ENCODE measurements around the gene IMPA2.
A peak's percentile ranks its signal among the peaks of the same experiment; 100 is the strongest.

The IMPA2 gene

GRCh38 chr18:12018861-12019260, 37.6 kb downstream of the IMPA2 start:
- Mint-ChIP-seq H3K4me1 (no peaks in the 10 kb centered on the region), H3K4me3 (no peak overlapping the region), H3K27ac (no peak overlapping the region), H3K27me3 (no peaks in the 10 kb centered on the region), H3K9me3 (no peaks in the 10 kb centered on the region)
- DNase-seq, result no peak
- ATAC-seq, result no peak

GRCh38 chr18:12021077-12021476, 39.8 kb downstream of the IMPA2 start:
- DNase-seq (no peak), ATAC-seq (no peak)
- H3K4me3 Mint-ChIP-seq, result no peak overlapping the region
- no peaks in the 10 kb centered on the region for H3K9me3 Mint-ChIP-seq
- H3K27me3 Mint-ChIP-seq, result no peaks in the 10 kb centered on the region
- H3K4me1 Mint-ChIP-seq, result no peaks in the 10 kb centered on the region
- no peak overlapping the region for H3K27ac Mint-ChIP-seq

- DNase-seq, result no peak
- H3K9me3 Mint-ChIP-seq, result no peaks in the 10 kb centered on the region
- no peak for ATAC-seq
- H3K27me3 Mint-ChIP-seq, result no peaks in the 10 kb centered on the region
- no peak overlapping the region for H3K4me3 Mint-ChIP-seq
- H3K27ac Mint-ChIP-seq, result no peak overlapping the region
- no peaks in the 10 kb centered on the region for H3K4me1 Mint-ChIP-seq
Observed at GRCh38 chr18:12021596-12021995, 40.3 kb downstream of the IMPA2 start.

GRCh38 chr18:12023375-12023774, 42.1 kb downstream of the IMPA2 start:
- no peak for DNase-seq
- ATAC-seq, result no peak
- no peaks in the 10 kb centered on the region for H3K9me3 Mint-ChIP-seq
- H3K4me3 Mint-ChIP-seq, result no peak overlapping the region
- H3K4me1 Mint-ChIP-seq, result no peaks in the 10 kb centered on the region
- no peaks in the 10 kb centered on the region for H3K27me3 Mint-ChIP-seq
- H3K27ac Mint-ChIP-seq, result peak overlapping the region in 1 of 2 donors; percentile 42

GRCh38 chr18:12026562-12026961, 45.3 kb downstream of the IMPA2 start:
- Mint-ChIP-seq H3K4me1 (no peaks in the 10 kb centered on the region), H3K9me3 (no peaks in the 10 kb centered on the region), H3K27me3 (no peaks in the 10 kb centered on the region), H3K27ac (peak overlapping the region in 1 of 2 donors; percentile 73), H3K4me3 (no peak overlapping the region)
- DNase-seq, result no peak
- ATAC-seq, result no peak

GRCh38 chr18:12027046-12027445, 45.7 kb downstream of the IMPA2 start:
- H3K9me3 Mint-ChIP-seq, result no peaks in the 10 kb centered on the region
- H3K27ac Mint-ChIP-seq, result no peak overlapping the region
- ATAC-seq, result no peak
- no peak overlapping the region for H3K4me3 Mint-ChIP-seq
- no peaks in the 10 kb centered on the region for H3K27me3 Mint-ChIP-seq
- DNase-seq, result no peak
- H3K4me1 Mint-ChIP-seq, result no peaks in the 10 kb centered on the region

- Mint-ChIP-seq H3K9me3 (no peaks in the 10 kb centered on the region), H3K4me1 (no peaks in the 10 kb centered on the region), H3K4me3 (no peak overlapping the region), H3K27ac (no peak overlapping the region), H3K27me3 (no peaks in the 10 kb centered on the region)
- DNase-seq (no peak), ATAC-seq (no peak)
Observed at GRCh38 chr18:12027480-12027879, 46.2 kb downstream of the IMPA2 start.

GRCh38 chr18:12028040-12028628, 46.8 kb downstream of the IMPA2 start:
- Mint-ChIP-seq H3K27ac (no peak overlapping the region), H3K4me3 (no peak overlapping the region), H3K27me3 (no peaks in the 10 kb centered on the region), H3K4me1 (no peaks in the 10 kb centered on the region), H3K9me3 (no peaks in the 10 kb centered on the region)
- ATAC-seq, result no peak
- DNase-seq, result no peak

- Mint-ChIP-seq H3K9me3 (no peaks in the 10 kb centered on the region), H3K27ac (no peak overlapping the region), H3K4me1 (no peaks in the 10 kb centered on the region), H3K4me3 (no peak overlapping the region), H3K27me3 (no peaks in the 10 kb centered on the region)
- ATAC-seq (no peak), DNase-seq (no peak)
Observed at GRCh38 chr18:12028674-12029073, 47.4 kb downstream of the IMPA2 start.

GRCh38 chr18:12029786-12030584, 48.7 kb downstream of the IMPA2 start:
- H3K4me1 Mint-ChIP-seq, result no peaks in the 10 kb centered on the region
- no peak overlapping the region for H3K27ac Mint-ChIP-seq
- no peaks in the 10 kb centered on the region for H3K27me3 Mint-ChIP-seq
- H3K4me3 Mint-ChIP-seq, result no peak overlapping the region
- H3K9me3 Mint-ChIP-seq, result no peaks in the 10 kb centered on the region
- DNase-seq, result no peak
- ATAC-seq, result no peak

- H3K27ac Mint-ChIP-seq, result no peak overlapping the region
- no peaks in the 10 kb centered on the region for H3K9me3 Mint-ChIP-seq
- DNase-seq, result no peak
Observed at GRCh38 chr18:12030670-12031069, 49.4 kb downstream of the IMPA2 start.

GRCh38 chr18:12031181-12031580, 49.9 kb downstream of the IMPA2 start:
- Mint-ChIP-seq H3K4me3 (no peak overlapping the region), H3K27ac (peak overlapping the region in 1 of 2 donors; percentile 61), H3K4me1 (no peaks in the 10 kb centered on the region), H3K9me3 (no peaks in the 10 kb centered on the region), H3K27me3 (peaks cover 1% of the 10 kb centered on the region)
- ATAC-seq (no peak), DNase-seq (no peak)

More at GRCh38 chr18:12030670-12031069, 49.4 kb downstream of the IMPA2 start:
- no peak for ATAC-seq
- Mint-ChIP-seq H3K4me1 (no peaks in the 10 kb centered on the region), H3K4me3 (no peak overlapping the region), H3K27me3 (no peaks in the 10 kb centered on the region)

- Mint-ChIP-seq H3K9me3 (no peaks in the 10 kb centered on the region), H3K27ac (no peak overlapping the region), H3K27me3 (peaks cover 6% of the 10 kb centered on the region), H3K4me1 (no peaks in the 10 kb centered on the region), H3K4me3 (no peak overlapping the region)
- DNase-seq (no peak), ATAC-seq (no peak)
Observed at GRCh38 chr18:12031846-12032245, 50.5 kb downstream of the IMPA2 start.

GRCh38 chr18:12032786-12033642, 51.7 kb downstream of the IMPA2 start:
- Mint-ChIP-seq H3K4me3 (no peak overlapping the region), H3K27ac (peak overlapping the region in 1 of 2 donors; percentile 71), H3K9me3 (no peaks in the 10 kb centered on the region), H3K4me1 (peaks cover 2% of the 10 kb centered on the region), H3K27me3 (peaks cover 10% of the 10 kb centered on the region)
- no peak for ATAC-seq
- no peak for DNase-seq

GRCh38 chr18:12033643-12034025, 52.3 kb downstream of the IMPA2 start:
- ATAC-seq (no peak), DNase-seq (no peak)
- Mint-ChIP-seq H3K9me3 (no peaks in the 10 kb centered on the region), H3K4me1 (peaks cover 8% of the 10 kb centered on the region), H3K27ac (peak overlapping the region in 1 of 2 donors; percentile 71), H3K27me3 (peaks cover 16% of the 10 kb centered on the region), H3K4me3 (no peak overlapping the region)

Measured in stimulated activated naive CD8-positive, alpha-beta T cell treated with anti-CD3 and anti-CD28 coated beads, Interleukin-15, amount 100 ng/mL, for 72 hours (primary cell).